Naive thymus-derived CD8-positive, alpha-beta T cell (primary cell): ENCODE data around the gene FAXC. TPM values are rescaled to one million over a fixed set of nuclear protein-coding genes. Genes with fewer than 3 reads are reported as not detected.
"Not testable (repeated sequence)": the region's sequence is repeated elsewhere in the genome, so short reads cannot be mapped to it uniquely, and the experiment has no call there.

Experiments
- ATAC-seq, 2 donors: fragments of 150-1000 bp; cut with Tn5 transposase in 1 of 2; sonication (Bioruptor Pico), chemical (Tn5 transposase) in 1 of 2; 1 replicate in 1 of 2; 2 replicates in 1 of 2; pipeline ENCODE4 v1.10.0; 2021; ENCODE audit warnings: mild to moderate bottlenecking in 2 of 2, moderate library complexity in 2 of 2
- POLR2A ChIA-PET: fragments of 350-600 bp; sonication (Branson Sonifier 250); formaldehyde crosslinking; loops from one replicate; lab custom pipeline; 2021; ENCODE audit warnings: antibody characterized with exemption; lab: Charles Lee
- DNase-seq, 10 donors: peaks; one replicate each; pipeline versions ENCODE4 v3.0.0 to v3.0.0-alpha.2; 2020 to 2022
- H3K27ac Mint-ChIP-seq, 10 donors: one replicate each; pipeline ENCODE4 v1.8.0; 2020 to 2022; ENCODE audit warnings: mild to moderate bottlenecking in 10 of 10, mixed read lengths in 10 of 10, moderate library complexity in 4 of 10, inconsistent platforms in 1 of 10
- H3K27me3 Mint-ChIP-seq, 5 donors: one replicate each; pipeline ENCODE4 v1.8.0; 2021 to 2022; ENCODE audit warnings: mixed read lengths in 5 of 5
- H3K36me3 Mint-ChIP-seq, 3 donors: one replicate each; pipeline ENCODE4 v1.8.0; 2020 to 2022; ENCODE audit warnings: mixed read lengths in 3 of 3, mild to moderate bottlenecking in 2 of 3, inconsistent platforms in 1 of 3
- H3K4me1 Mint-ChIP-seq, 4 donors: one replicate each; pipeline ENCODE4 v1.8.0; 2021 to 2022; ENCODE audit warnings: mixed read lengths in 4 of 4
- H3K4me3 Mint-ChIP-seq, 10 donors: one replicate each; pipeline ENCODE4 v1.8.0; 2020 to 2022; ENCODE audit warnings: mild to moderate bottlenecking in 10 of 10, mixed read lengths in 10 of 10, moderate library complexity in 6 of 10, inconsistent platforms in 1 of 10
- H3K9me3 Mint-ChIP-seq, 9 donors: one replicate each; pipeline ENCODE4 v1.8.0; 2020 to 2022; ENCODE audit warnings: mixed read lengths in 9 of 9, mild to moderate bottlenecking in 3 of 9, inconsistent platforms in 1 of 9, moderate library complexity in 1 of 9
- polyA plus RNA-seq, 3 donors: library from polyadenylated mRNA; unstranded; fragments of 300-500 nt; fragmentation: Illumina TruSeq; gene quantifications; one replicate each; pipeline ENCODE4 v1.2.3, GENCODE V29; 2021
- total RNA-seq, 8 experiments: library from RNA in 2 of 8; stranded (reverse) in 2 of 8; gene quantifications; one replicate each; pipeline ENCODE4 v1.2.3 and lab custom pipeline; 2021 to 2026

FAXC gene
- total and polyA plus RNA-seq, 5 experiments from 2014 or later: not detected

- Mint-ChIP-seq H3K27me3 (peaks cover 22 to 63% (median 54%) of the 10 kb centered on the region in 5 donors), H3K4me3 (no peak overlapping the region), H3K9me3 (no peaks in the 10 kb centered on the region), H3K4me1 (no peaks in the 10 kb centered on the region), H3K36me3 (no peaks in the 10 kb centered on the region), H3K27ac (no peak overlapping the region)
- POLR2A ChIA-PET: no interaction called here
- DNase-seq: no peak
- ATAC-seq: no peak
These were observed 7.2 kb upstream of the FAXC start for GRCh38 chr6:99356641-99357040.

- H3K9me3 Mint-ChIP-seq: no peaks in the 10 kb centered on the region
- H3K27me3 Mint-ChIP-seq: peaks cover 23 to 65% (median 60%) of the 10 kb centered on the region in 5 donors
- H3K4me3 Mint-ChIP-seq: no peak overlapping the region
- DNase-seq (no peak), ATAC-seq (no peak)
- POLR2A ChIA-PET: no interaction called here
- H3K36me3 Mint-ChIP-seq: no peaks in the 10 kb centered on the region
- no peak overlapping the region for H3K27ac Mint-ChIP-seq
- H3K4me1 Mint-ChIP-seq: peaks cover 0 to 4% (median 1%) of the 10 kb centered on the region in 4 donors
These were observed 5.5 kb upstream of the FAXC start for GRCh38 chr6:99354983-99355382.

DNA sequence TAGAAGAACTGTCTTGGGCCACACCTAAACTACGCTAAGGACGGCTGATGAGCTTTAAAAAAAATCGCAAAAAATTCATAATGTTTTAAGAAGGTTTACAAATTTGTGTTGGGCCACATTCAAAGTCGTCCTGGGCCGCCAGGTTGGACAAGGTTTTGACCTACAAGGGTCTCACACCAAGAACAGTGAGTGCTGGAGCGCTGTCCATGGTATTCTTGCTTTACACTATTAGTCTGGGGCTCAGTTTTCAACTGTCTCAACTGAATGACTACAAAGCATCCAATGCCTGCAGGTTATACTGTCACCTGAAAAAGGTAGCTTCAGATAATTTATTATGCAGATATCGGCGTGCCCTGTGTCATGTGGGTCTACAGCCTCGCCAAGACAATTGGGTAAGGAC lies 3.7 kb upstream of the FAXC start:
- POLR2A ChIA-PET: no interaction called here
- Mint-ChIP-seq H3K36me3 (no peaks in the 10 kb centered on the region), H3K4me1 (peaks cover 0 to 5% (median 2%) of the 10 kb centered on the region in 4 donors), H3K4me3 (no peak overlapping the region), H3K27me3 (peaks cover 23 to 75% (median 61%) of the 10 kb centered on the region in 5 donors), H3K27ac (no peak overlapping the region), H3K9me3 (no peaks in the 10 kb centered on the region)
- ATAC-seq: no peak
- DNase-seq: no peak

DNA sequence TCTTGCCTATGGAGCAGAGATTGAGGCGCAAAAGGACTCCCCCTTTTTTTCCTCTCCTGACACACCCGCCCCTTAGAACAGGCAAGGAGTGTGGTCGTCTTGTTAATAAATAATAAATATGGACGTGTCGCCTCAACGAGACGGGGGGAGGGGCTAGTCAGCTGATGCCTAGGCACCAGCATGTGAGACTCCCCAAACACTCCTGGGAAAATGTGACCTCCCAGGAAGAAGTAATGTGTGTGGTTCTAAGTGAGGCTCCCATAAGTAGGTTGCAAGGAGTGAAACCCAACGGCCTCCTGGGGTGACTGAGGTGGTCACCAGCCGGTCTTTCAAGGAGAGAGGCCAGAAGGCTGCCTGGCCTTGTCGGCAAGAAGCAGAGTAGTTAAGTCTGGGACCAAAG lies 1.1 kb upstream of the FAXC start:
- ATAC-seq: no peak
- peaks cover 0 to 5% (median 2%) of the 10 kb centered on the region in 4 donors for H3K4me1 Mint-ChIP-seq
- no peaks in the 10 kb centered on the region for H3K36me3 Mint-ChIP-seq
- H3K27me3 Mint-ChIP-seq: peaks cover 35 to 72% (median 67%) of the 10 kb centered on the region in 5 donors
- no peaks in the 10 kb centered on the region for H3K9me3 Mint-ChIP-seq
- DNase-seq: no peak
- H3K27ac Mint-ChIP-seq: peak overlapping the region in 1 of 10 donors; percentile 29
- POLR2A ChIA-PET: no interaction called here
- no peak overlapping the region for H3K4me3 Mint-ChIP-seq

DNA sequence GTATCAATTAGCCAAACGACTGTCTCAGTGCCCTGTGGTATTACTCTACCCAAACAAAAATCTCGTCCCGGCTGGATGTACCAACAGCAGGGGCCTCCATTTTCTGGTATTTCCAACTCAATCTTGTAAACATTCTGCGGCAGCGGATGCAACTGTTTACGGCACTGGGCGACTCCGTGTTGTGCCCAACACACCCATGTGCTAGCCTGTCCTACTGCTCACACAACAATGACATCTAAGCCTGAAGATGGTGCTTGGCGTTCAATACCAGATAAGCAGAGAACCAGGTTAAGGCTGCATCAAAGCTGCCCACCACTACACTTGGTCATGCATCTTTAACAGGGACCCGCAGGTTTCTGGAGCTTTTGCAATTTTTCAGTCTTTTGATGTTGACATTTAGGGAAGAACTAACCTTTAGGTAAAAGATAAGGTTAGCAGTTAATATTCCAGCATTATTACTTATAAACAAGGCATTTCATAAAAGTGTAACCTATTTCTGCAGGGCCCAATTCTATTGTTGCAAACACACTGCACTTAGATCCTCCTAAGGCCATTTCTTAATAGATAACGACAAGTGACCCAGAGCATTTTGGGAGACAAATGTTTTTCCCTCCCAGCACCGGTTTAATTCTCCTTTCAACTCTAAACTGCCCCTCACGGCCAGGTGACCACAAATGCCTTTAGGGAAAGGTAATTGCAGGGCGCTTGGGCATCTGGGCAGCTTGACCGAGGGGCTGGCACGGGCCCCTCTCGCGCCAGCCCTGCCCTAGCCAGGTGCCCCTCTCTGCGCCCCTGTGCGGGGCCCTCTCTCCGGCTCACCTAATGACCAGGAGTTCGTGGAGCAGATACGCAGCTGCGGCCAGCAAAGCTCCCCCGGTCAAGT lies 945 bp downstream of the FAXC start:
- ATAC-seq (no peak), DNase-seq (no peak)
- POLR2A ChIA-PET: interaction anchor here (0.6 kb wide), 1 partner anchor 33 kb away, joined by 4 read pairs; no protein-coding TSS in a partner anchor
- peaks cover 28 to 70% (median 67%) of the 10 kb centered on the region in 5 donors for H3K27me3 Mint-ChIP-seq
- peak overlapping the region in 7 of 10 donors; percentile 13 to 48 (median 16) for H3K4me3 Mint-ChIP-seq
- no peak overlapping the region for H3K27ac Mint-ChIP-seq
- no peaks in the 10 kb centered on the region for H3K36me3 Mint-ChIP-seq
- H3K4me1 Mint-ChIP-seq: peaks cover 0 to 5% (median 4%) of the 10 kb centered on the region in 4 donors
- H3K9me3 Mint-ChIP-seq: no peaks in the 10 kb centered on the region

GRCh38 chr6:99347804-99348203 lies 1.7 kb downstream of the FAXC start:
- H3K9me3 Mint-ChIP-seq: no peaks in the 10 kb centered on the region
- no peaks in the 10 kb centered on the region for H3K36me3 Mint-ChIP-seq
- H3K4me1 Mint-ChIP-seq: peaks cover 0 to 5% (median 4%) of the 10 kb centered on the region in 4 donors
- H3K4me3 Mint-ChIP-seq: peak overlapping the region in 1 of 10 donors; percentile 4
- ATAC-seq (no peak), DNase-seq (no peak)
- no peak overlapping the region for H3K27ac Mint-ChIP-seq
- POLR2A ChIA-PET: interaction anchor here (0.6 kb wide), 1 partner anchor 34 kb away, joined by 4 read pairs; no protein-coding TSS in a partner anchor
- H3K27me3 Mint-ChIP-seq: peaks cover 27 to 68% (median 60%) of the 10 kb centered on the region in 5 donors

GRCh38 chr6:99346595-99346994 lies 2.9 kb downstream of the FAXC start:
- H3K27me3 Mint-ChIP-seq: peaks cover 25 to 68% (median 49%) of the 10 kb centered on the region in 5 donors
- DNase-seq (no peak), ATAC-seq (no peak)
- H3K4me1 Mint-ChIP-seq: peaks cover 0 to 5% (median 4%) of the 10 kb centered on the region in 4 donors
- peak overlapping the region in 1 of 10 donors; percentile 41 for H3K4me3 Mint-ChIP-seq
- POLR2A ChIA-PET: no interaction called here
- no peak overlapping the region for H3K27ac Mint-ChIP-seq
- no peaks in the 10 kb centered on the region for H3K9me3 Mint-ChIP-seq
- H3K36me3 Mint-ChIP-seq: no peaks in the 10 kb centered on the region

DNA sequence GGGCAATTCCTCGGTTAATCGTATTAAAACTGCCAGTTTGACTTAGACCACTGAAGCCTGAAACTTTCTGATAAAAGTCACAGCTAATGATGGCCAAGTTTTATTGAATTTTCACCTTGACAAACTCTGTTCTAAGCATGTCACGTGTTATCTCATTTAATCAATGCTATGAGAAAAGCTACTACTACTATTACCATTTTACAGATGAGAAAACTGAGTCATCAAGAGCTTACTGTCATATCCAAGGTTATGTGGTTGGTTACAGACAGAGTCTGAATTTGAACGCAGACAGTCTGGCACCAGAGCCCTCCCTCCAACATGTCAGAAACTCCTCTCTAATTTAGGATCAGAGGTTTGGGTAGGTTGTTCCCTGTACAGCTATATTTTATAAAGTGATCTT lies 4.3 kb downstream of the FAXC start:
- no peak overlapping the region for H3K4me3 Mint-ChIP-seq
- ATAC-seq (no peak), DNase-seq (no peak)
- H3K27ac Mint-ChIP-seq: no peak overlapping the region
- peaks cover 17 to 55% (median 35%) of the 10 kb centered on the region in 5 donors for H3K27me3 Mint-ChIP-seq
- H3K9me3 Mint-ChIP-seq: no peaks in the 10 kb centered on the region
- peaks cover 0 to 4% (median 3%) of the 10 kb centered on the region in 4 donors for H3K4me1 Mint-ChIP-seq
- POLR2A ChIA-PET: no interaction called here
- no peaks in the 10 kb centered on the region for H3K36me3 Mint-ChIP-seq

- H3K36me3 Mint-ChIP-seq: no peaks in the 10 kb centered on the region
- no peak overlapping the region for H3K27ac Mint-ChIP-seq
- H3K4me1 Mint-ChIP-seq: peaks cover 0 to 3% (median under 1%) of the 10 kb centered on the region in 4 donors
- no peak for DNase-seq
- ATAC-seq: no peak
- POLR2A ChIA-PET: no interaction called here
- H3K27me3 Mint-ChIP-seq: peaks cover 16 to 58% (median 36%) of the 10 kb centered on the region in 5 donors
- no peak overlapping the region for H3K4me3 Mint-ChIP-seq
- H3K9me3 Mint-ChIP-seq: no peaks in the 10 kb centered on the region
These were observed 5.2 kb downstream of the FAXC start for GRCh38 chr6:99344289-99344688.

- H3K36me3 Mint-ChIP-seq: no peaks in the 10 kb centered on the region
- H3K4me1 Mint-ChIP-seq: peaks cover 0 to 3% (median 0%) of the 10 kb centered on the region in 4 donors
- DNase-seq (no peak), ATAC-seq (no peak)
- peaks cover 8 to 68% (median 33%) of the 10 kb centered on the region in 5 donors for H3K27me3 Mint-ChIP-seq
- H3K4me3 Mint-ChIP-seq: no peak overlapping the region
- H3K9me3 Mint-ChIP-seq: no peaks in the 10 kb centered on the region
- POLR2A ChIA-PET: no interaction called here
- no peak overlapping the region for H3K27ac Mint-ChIP-seq
These were observed 7.5 kb downstream of the FAXC start for GRCh38 chr6:99341862-99342455.

GRCh38 chr6:99338188-99338587 lies 11.3 kb downstream of the FAXC start:
- no peaks in the 10 kb centered on the region for H3K4me1 Mint-ChIP-seq
- no peak overlapping the region for H3K4me3 Mint-ChIP-seq
- H3K27ac Mint-ChIP-seq: no peak overlapping the region
- ATAC-seq: no peak
- peaks cover 3 to 42% (median 27%) of the 10 kb centered on the region in 5 donors for H3K27me3 Mint-ChIP-seq
- no peaks in the 10 kb centered on the region for H3K36me3 Mint-ChIP-seq
- H3K9me3 Mint-ChIP-seq: no peaks in the 10 kb centered on the region
- DNase-seq: no peak
- POLR2A ChIA-PET: no interaction called here

DNA sequence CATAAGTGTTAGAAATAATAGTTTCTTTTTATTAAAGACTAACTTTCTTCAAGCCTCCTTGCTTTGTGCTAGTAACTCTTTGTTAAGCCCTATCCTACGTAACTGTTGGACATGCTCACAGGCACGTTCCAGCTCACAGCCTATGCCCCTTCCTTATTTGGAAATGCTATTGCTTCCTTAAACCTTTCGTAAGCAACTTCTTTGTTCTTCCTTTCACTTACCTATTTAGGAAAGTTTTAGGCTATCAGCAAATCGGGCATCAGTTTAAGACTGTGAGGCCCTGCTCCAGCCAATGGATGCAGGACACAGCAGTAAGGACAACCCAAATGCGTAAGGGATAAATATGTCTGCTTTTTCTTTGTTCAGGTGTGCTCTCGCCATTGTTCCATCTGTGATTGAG lies 14.2 kb downstream of the FAXC start:
- H3K36me3 Mint-ChIP-seq, ATAC-seq, DNase-seq, POLR2A ChIA-PET, H3K4me3 Mint-ChIP-seq, H3K27ac Mint-ChIP-seq, H3K9me3 Mint-ChIP-seq, H3K4me1 Mint-ChIP-seq: not testable (repeated sequence)
- H3K27me3 Mint-ChIP-seq: peaks cover 6 to 36% (median 27%) of the 10 kb centered on the region in 5 donors
